Rectal smooth muscle tissue (tissue), 1 donor: ENCODE measurements around the gene GPD1L.
"Not testable (repeated sequence)": the region's sequence is repeated elsewhere in the genome, so short reads cannot be mapped to it uniquely, and the experiment has no call there.

Experiments used
- H3K27ac ChIP-seq: one replicate; pipeline ENCODE4 v1.7.0; 2013; ENCODE audit warnings: low read depth, low read length, inconsistent platforms
- H3K27me3 ChIP-seq: one replicate; pipeline ENCODE4 v1.7.0; 2013; ENCODE audit warnings: low read length; ENCODE audit not compliant: control insufficient read depth, insufficient read depth
- H3K36me3 ChIP-seq: one replicate; pipeline ENCODE4 v1.7.0; 2013; ENCODE audit warnings: low read length; ENCODE audit not compliant: control insufficient read depth, insufficient read depth
- H3K4me1 ChIP-seq: one replicate; pipeline ENCODE4 v1.7.0; 2013; ENCODE audit warnings: low read length; ENCODE audit not compliant: control insufficient read depth, insufficient read depth
- H3K4me3 ChIP-seq: one replicate; pipeline ENCODE4 v1.7.0; 2013; ENCODE audit warnings: low read length
- H3K9ac ChIP-seq: one replicate; pipeline ENCODE4 v1.7.0; 2013; ENCODE audit warnings: low read length

GPD1L gene

GRCh38 chr3:32086464-32086863 is 20.0 kb upstream of the GPD1L start:
- Histone ChIP-seq H3K27me3 (no peaks in the 10 kb centered on the region), H3K27ac (no peak overlapping the region), H3K36me3 (no peaks in the 10 kb centered on the region), H3K9ac (no peak overlapping the region), H3K4me3 (no peak overlapping the region), H3K4me1 (no peaks in the 10 kb centered on the region)

- H3K27ac ChIP-seq = no peak overlapping the region
- H3K4me3 ChIP-seq = no peak overlapping the region
- H3K27me3 ChIP-seq = no peaks in the 10 kb centered on the region
- H3K4me1 ChIP-seq = no peaks in the 10 kb centered on the region
- no peak overlapping the region for H3K9ac ChIP-seq
- no peaks in the 10 kb centered on the region for H3K36me3 ChIP-seq
Measured at GRCh38 chr3:32089476-32089875, 16.9 kb upstream of the GPD1L start.

- H3K4me1 ChIP-seq = no peaks in the 10 kb centered on the region
- no peak overlapping the region for H3K27ac ChIP-seq
- no peak overlapping the region for H3K4me3 ChIP-seq
- no peak overlapping the region for H3K9ac ChIP-seq
- no peaks in the 10 kb centered on the region for H3K36me3 ChIP-seq
- H3K27me3 ChIP-seq = no peaks in the 10 kb centered on the region
Measured at GRCh38 chr3:32093204-32093603, 13.2 kb upstream of the GPD1L start.

- Histone ChIP-seq H3K9ac (no peak overlapping the region), H3K27me3 (no peaks in the 10 kb centered on the region), H3K4me3 (no peak overlapping the region), H3K36me3 (no peaks in the 10 kb centered on the region), H3K27ac (no peak overlapping the region), H3K4me1 (no peaks in the 10 kb centered on the region)
Measured at GRCh38 chr3:32095431-32095830, 11.0 kb upstream of the GPD1L start.

- Histone ChIP-seq H3K27me3 (no peaks in the 10 kb centered on the region), H3K9ac (no peak overlapping the region), H3K4me3 (no peak overlapping the region), H3K4me1 (no peaks in the 10 kb centered on the region), H3K27ac (no peak overlapping the region), H3K36me3 (no peaks in the 10 kb centered on the region)
Measured at GRCh38 chr3:32097768-32098167, 8.7 kb upstream of the GPD1L start.

- Histone ChIP-seq H3K4me3 (no peak overlapping the region), H3K36me3 (no peaks in the 10 kb centered on the region), H3K4me1 (no peaks in the 10 kb centered on the region), H3K27ac (no peak overlapping the region), H3K9ac (no peak overlapping the region), H3K27me3 (no peaks in the 10 kb centered on the region)
Measured at GRCh38 chr3:32098528-32098927, 7.9 kb upstream of the GPD1L start.

GRCh38 chr3:32100465-32100864 is 6.0 kb upstream of the GPD1L start:
- Histone ChIP-seq H3K27ac (no peak overlapping the region), H3K4me1 (no peaks in the 10 kb centered on the region), H3K36me3 (no peaks in the 10 kb centered on the region), H3K27me3 (no peaks in the 10 kb centered on the region), H3K9ac (no peak overlapping the region), H3K4me3 (no peak overlapping the region)

- Histone ChIP-seq H3K9ac (no peak overlapping the region), H3K4me3 (no peak overlapping the region), H3K36me3 (no peaks in the 10 kb centered on the region), H3K27ac (no peak overlapping the region), H3K4me1 (no peaks in the 10 kb centered on the region), H3K27me3 (no peaks in the 10 kb centered on the region)
Measured at GRCh38 chr3:32102289-32102688, 4.1 kb upstream of the GPD1L start.

GRCh38 chr3:32104492-32104891 is 1.9 kb upstream of the GPD1L start:
- H3K4me1 ChIP-seq = no peaks in the 10 kb centered on the region
- H3K27ac ChIP-seq = no peak overlapping the region
- no peaks in the 10 kb centered on the region for H3K36me3 ChIP-seq
- no peak overlapping the region for H3K4me3 ChIP-seq
- H3K27me3 ChIP-seq = no peaks in the 10 kb centered on the region
- no peak overlapping the region for H3K9ac ChIP-seq

GRCh38 chr3:32105291-32106131 is 909 bp upstream of the GPD1L start:
- no peaks in the 10 kb centered on the region for H3K4me1 ChIP-seq

GRCh38 chr3:32106929-32107362 is 526 bp downstream of the GPD1L start:
- peak overlapping the region; percentile 64 for H3K27ac ChIP-seq
- H3K4me3 ChIP-seq = peak overlapping the region; percentile 79
- H3K36me3 ChIP-seq = no peaks in the 10 kb centered on the region
- peak overlapping the region; percentile 38 for H3K9ac ChIP-seq
- no peaks in the 10 kb centered on the region for H3K27me3 ChIP-seq
- no peaks in the 10 kb centered on the region for H3K4me1 ChIP-seq

More at GRCh38 chr3:32105291-32106131, 909 bp upstream of the GPD1L start:
- H3K36me3 ChIP-seq = no peaks in the 10 kb centered on the region
- H3K27ac ChIP-seq = peak overlapping the region; percentile 34
- H3K9ac ChIP-seq = no peak overlapping the region
- no peaks in the 10 kb centered on the region for H3K27me3 ChIP-seq
- peak overlapping the region; percentile 44 for H3K4me3 ChIP-seq

GRCh38 chr3:32108224-32108623 is 1.8 kb downstream of the GPD1L start:
- H3K4me3 ChIP-seq, H3K36me3 ChIP-seq, H3K9ac ChIP-seq, H3K4me1 ChIP-seq, H3K27me3 ChIP-seq, H3K27ac ChIP-seq: not testable (repeated sequence)

GRCh38 chr3:32109256-32109655 is 2.8 kb downstream of the GPD1L start:
- Histone ChIP-seq H3K4me3 (no peak overlapping the region), H3K27me3 (no peaks in the 10 kb centered on the region), H3K27ac (peak overlapping the region; percentile 55), H3K36me3 (no peaks in the 10 kb centered on the region), H3K4me1 (no peaks in the 10 kb centered on the region), H3K9ac (no peak overlapping the region)
